EL (cell line): ENCODE data around the gene MAGI2.

Experiments used
- DNase-seq: peaks from one replicate; pipeline ENCODE4 v3.0.0-alpha.2; 2016

Gene MAGI2

DNA sequence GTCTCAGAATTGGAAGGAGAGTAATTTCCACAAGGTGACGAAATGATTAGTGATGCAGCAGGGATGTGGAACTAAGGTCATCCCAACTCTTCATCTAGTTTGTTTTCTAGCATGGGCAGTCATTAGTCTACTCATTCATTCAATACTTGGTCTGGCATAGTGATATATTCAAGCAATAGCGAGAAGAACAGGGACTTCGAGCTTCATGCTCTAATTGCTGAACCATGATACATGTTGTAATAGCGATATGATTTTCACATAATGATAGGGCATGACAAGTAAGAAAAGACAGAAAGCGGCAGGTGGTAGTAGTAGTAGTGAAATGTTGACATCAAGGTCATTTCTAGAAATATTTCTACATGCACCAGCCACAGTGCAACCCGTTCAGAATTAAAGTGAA, 1002.8 kb downstream of the MAGI2 start:
- DNase-seq = no peak

DNA sequence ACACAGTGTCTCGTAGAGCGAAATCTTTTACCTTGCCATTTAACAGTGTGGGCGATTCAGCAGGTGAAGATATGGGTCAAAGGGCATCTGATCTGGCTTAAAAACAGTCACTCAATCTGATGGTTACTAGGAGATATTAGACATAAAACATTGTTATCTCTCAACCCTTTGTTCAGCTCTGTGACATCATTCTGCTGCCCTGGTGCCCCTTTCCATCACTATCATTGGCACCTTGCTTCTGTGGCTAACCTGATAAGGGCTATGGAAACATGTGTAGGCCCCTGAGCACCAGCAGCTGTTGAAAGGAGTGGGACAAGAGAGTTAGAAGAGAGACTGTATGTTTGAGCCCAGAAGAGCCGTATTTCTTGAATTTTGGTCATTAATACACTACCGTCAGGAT, 1004.6 kb downstream of the MAGI2 start:
- no peak for DNase-seq

DNA sequence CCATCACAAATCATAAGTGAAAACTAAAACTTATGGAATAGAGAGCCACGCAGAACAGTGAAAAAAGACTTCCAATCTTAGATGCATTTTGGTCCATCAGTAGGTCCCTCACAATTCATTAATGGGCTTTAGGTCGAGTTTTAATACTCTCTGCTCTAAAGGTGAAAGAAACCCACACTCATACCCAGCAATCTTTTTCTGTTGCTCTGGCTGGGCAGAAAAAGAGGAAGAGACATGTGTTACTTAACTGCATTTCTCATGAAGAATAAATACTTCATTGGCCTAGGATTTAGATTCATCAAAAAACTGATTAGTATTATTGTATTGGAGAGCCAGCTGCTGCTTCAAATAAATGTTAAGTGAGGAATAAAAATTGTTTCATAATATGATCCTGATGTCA, 1009.2 kb downstream of the MAGI2 start:
- no peak for DNase-seq

DNA sequence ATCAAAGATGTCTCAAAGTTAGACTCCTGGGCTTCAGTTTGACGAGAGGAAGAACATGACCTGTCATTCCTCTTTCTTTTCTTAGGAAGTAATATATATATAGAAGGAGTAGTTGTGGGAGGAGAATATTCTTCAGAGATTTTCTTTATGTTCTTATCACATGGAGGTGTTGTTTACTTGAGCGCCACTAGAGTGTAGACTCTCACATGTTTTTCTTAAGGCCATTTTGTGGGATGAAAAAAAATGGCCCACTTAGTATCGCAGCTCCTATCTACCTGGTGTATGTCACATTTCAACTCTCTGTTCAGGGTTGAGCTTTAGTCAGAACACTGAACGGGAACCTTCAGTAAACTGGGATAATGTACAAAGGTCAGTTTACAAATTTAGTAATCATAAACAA, 1009.7 kb downstream of the MAGI2 start:
- no peak for DNase-seq

DNA sequence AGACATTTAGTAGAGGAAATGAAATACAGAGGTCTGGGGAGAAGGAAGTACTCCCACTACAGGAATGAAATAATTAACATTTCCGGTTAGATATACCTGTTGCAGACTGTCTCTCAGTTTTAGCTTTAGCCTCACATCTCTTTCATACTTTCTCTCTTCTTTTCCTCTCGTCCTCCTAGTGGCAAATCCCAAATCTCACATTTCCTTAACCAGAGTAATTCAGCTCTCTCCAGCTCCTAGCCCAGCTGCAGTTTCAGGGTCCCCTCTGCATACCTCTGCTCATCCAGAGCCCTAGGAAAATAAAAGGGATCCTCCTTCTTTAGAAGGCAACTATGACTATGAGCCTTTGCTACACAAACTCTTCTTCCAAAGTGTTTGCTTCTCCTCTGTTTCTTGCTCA, 1011.7 kb downstream of the MAGI2 start:
- DNase-seq = no peak

DNA sequence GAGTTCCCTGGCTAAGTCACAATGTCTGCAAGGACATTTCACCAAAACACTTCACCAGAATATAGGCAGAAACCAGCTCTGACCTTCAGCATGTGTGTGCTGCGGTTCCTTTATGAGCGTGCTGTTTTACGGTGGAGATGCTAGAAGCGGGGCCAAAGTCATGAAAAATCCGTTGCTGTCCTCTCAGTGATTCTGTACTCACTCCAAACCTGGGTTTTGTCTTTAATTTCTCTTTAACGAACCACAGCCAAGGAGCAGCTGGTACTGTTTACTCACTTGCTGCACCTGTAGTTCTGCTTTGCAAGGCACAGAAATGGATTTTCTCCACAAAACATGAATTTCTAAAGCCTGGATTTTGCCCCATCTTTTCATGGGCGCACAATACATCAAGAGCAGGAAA, 1015.0 kb downstream of the MAGI2 start:
- DNase-seq = no peak

DNA sequence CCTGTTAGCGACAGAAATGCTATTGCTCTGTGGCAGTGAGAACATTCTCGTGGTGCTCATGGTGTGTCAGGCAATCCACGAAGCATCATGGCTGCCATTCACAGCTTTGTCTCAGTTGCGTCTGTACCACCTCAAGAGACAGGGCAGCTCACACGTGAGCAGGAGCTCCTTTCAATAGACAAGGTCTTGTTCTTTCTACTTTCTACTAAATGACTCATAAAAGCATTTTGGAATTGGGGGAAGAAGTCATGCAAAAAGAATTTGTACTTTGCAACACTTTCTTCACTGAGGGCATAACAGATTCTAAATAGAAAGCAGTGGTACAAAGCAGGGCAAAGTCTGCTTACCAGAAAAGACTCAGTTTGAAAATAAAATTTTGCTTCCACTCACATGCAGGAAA, 1016.3 kb downstream of the MAGI2 start:
- peak; percentile 70 for DNase-seq

DNA sequence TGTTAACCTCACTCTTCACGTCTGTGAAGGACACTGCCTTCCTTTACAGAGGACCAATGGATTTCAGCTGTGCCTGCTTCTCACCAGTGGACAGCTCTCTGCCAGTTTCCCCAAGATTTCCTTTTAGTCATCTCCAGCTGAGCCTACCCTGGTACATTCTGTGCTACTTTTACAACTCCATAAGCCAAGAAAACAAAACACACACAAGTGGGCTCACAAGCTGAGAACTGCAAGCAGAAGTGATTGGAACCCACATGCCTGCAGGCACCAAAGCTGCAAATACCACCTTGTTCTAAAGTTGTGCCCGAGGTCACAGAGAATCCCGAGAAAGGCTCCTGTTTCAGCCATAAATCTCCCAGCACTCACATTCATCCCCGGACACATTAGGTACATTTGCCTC, 1018.1 kb downstream of the MAGI2 start:
- no peak for DNase-seq

DNA sequence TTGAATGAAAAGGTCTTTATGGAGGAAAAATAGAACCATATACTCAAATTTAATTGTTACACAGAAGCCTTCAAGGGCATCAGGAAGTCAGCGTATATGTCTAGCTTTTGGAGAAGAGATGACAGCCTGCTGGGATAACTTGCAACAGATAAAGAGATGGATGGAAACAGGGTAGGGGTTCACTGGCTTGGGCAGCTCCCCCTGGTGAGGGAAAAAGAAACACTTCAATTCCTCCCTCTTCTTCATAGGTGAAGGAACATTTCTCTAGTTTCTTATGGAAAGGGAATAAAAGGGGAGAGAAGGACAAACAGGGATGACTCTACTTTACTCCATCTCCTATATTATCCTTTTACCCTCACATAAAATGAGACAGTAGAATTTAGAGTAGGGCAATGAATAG, 1019.2 kb downstream of the MAGI2 start:
- DNase-seq = no peak

DNA sequence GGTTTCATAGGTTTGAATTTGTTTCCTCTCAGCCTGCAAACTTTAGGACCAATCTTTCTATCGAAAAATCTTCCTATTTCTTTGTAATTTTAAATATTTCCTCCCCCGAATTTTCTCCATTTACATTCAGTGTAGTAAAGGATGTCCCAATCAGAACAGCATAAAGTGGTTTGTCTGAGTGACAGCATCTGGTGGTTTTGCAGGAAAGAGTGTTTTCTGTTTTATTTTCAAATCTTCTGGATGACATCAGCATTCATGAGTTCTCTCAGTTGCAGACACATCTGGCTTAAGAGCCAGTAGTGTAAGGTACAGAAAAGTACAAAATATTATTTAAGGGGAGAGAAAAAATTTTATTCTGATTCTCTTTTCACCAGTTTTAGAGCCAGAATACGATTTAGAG, 1020.0 kb downstream of the MAGI2 start:
- no peak for DNase-seq

DNA sequence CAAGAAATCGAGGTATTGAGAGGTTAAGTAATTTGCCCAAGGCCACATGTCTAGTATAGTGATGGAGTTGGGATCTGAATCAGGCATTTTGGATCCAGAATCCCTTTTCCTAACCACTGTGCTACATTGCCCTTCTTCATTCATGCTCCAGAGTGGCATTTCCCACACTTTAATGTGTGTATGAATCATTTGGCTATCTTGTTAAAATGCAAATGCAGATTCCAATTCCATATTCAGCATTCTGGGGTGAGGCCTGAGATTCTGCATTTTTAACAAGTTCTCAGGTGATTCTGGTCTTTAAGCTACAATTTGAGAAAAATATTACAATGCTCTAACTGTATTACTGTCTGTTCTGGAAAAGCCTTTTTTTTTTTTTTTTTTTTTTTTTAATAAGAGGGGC, 1023.6 kb downstream of the MAGI2 start:
- DNase-seq = no peak

DNA sequence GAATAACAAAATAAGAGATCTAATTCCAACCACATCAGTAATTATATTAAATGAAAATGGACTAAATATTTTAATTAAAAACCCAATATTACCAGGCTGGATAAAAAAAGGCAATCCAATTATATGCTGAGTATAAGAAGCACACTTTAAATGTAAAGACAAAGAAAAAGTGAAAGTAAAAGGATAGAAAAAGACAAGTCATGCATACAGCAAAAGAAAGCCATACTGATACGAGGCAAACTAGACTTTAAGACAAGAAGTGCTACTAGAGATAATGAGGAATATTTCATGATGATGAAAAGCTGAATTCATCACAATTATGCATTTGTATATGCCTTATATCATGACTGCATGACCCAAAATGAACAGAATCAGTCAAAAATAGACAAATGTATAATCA, 1026.3 kb downstream of the MAGI2 start:
- no peak for DNase-seq

DNA sequence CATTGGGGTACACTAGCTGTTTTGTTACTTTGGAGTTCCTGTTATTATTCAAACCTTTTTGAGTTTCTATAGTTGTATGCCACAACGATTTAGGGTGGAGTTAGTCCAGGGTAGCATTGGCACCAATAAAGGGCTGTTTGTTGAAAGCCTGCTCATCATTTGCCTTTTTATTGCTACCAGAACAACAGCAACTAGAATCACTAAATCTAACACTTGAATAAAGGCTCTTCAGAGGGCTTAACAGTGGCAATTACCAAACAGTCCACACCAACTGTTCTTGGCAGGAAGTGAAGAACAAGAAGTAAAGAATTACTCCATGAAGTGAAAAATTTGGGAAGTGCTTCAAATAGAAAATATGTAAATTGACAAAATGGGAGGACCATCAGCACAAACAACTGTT, 1033.5 kb downstream of the MAGI2 start:
- no peak for DNase-seq

DNA sequence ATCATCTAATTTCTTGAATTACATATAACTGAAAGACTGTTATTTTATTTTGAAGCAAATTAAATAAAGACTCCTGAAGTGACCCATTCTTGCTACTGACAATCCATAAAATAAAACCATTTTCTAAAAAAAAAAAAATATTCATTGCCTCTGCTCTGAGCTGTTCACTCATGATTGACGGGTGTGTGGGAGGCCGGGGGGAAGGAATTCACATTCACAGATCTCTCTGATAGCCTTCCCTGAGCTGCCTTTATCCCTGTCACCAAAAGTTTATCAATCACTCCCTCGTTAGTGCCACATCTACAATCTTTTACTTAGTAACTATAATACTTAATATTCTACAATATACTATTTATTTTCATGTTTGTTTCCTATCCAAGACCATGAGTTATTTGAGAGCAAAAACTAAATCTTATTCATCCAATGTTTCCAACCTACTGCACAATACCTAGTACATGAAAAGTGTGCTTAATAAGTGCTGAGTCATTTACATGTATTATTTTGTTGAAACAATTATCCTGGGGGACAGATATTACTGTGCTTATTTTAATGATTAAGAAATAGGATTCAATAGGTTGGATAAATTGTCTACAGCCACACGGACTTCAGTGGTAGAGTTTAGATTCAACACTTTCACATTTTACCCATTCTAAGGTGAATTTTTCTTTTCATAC, 1036.2 kb downstream of the MAGI2 start:
- DNase-seq = no peak

DNA sequence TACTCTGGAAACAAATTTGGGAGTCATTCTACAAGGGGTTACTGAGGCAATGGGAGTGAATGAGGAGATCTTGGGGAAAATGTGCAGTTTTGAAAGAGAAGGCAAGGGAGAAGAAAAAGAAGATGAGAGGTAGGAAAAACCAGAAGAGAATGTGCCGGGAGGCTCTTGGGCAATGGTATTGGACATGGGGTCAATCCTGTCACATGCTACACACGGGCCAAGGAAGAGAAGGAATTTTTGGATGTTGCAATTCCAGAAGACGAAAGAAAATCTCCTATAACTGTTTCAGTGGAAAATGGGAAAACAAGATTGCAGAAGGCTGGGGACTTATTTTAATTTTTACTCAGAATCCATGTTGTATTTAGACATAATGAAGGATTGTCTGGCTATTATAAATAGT, 1039.9 kb downstream of the MAGI2 start:
- DNase-seq = no peak

DNA sequence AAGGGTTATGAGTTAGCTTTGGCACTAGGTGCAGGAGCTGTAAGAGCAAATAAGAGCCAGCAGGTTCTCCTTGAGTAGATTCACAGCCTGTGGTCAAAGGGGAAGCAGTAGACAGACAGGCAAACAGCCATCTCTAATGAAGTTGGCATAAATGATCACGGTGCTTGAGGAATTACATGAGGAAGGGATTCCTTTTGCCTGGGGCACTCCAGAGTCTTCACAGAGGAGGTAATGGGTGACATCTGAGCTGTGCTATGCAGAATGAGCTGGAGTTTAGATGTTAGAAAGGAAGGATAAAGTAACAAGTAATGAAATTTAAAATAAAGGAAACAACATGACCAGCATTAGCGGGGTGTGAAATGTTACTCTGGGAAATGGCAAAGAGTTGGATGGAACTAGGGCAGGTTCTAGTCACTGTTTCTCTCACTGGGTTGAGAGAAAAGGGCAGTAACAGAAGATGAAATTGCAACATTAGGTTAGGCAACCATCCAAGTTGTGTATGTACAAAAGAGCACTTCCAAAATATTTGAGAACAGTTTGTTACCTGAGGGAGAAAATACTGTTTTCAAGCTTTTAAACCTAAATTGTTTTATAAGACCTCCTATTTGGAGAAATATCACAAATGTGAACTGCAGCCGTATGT, 1041.1 kb downstream of the MAGI2 start:
- peak; percentile 38 for DNase-seq

DNA sequence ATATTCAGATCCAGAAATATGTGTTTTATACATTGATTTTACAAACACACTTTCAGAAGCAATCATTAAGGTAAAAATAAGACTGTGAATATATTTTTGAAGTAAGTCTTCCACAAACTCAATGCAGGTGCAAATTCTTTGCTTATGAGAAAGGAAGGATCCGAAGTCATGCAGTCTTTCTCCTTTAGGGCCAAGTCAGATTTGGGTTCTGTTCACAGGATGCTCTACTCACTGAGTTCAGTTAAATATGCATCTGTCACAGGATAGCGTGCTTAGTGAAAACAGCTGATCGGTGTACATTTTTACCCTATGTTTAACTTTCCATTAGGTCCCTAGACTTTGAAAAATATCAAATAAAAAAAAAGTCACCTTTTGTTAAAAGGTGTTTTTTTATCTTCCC, 1046.4 kb downstream of the MAGI2 start:
- no peak for DNase-seq

DNA sequence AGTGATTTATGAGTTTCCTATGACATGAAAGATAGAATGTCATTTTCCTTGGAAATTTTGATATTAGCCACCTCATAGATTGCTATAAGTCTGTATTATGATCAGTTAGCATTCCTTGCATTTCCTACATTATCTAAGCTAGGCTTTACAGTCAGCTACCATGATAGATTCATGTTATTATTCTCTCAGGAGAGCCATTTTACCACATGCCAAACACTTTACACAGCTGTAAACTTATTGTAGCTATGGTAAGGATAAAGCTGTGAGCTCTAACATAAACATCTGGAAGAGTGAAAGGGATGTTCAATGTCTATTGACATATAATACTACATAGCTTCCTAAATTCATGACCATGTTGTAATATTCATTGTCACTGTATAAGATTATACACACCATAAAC, 1046.9 kb downstream of the MAGI2 start:
- no peak for DNase-seq

DNA sequence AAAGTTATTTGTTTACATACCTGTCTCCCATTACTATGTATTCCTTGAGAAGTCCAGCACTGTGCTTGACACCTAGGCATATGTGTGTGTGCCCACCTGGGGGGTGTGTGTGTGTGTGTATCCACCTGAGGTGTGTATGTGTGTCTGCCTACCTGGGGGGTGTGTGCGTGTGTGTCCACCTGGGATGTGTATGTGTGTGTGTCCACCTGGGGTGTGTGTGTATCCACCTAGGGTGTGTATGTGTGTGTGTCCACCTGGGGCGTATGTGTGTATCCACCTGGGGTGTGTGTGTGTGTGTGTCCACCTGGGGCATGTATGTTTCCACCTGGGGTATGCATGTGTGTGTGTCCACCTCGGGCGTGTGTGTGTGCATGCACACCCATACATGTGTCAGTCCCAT, 1051.4 kb downstream of the MAGI2 start:
- DNase-seq = no peak

DNA sequence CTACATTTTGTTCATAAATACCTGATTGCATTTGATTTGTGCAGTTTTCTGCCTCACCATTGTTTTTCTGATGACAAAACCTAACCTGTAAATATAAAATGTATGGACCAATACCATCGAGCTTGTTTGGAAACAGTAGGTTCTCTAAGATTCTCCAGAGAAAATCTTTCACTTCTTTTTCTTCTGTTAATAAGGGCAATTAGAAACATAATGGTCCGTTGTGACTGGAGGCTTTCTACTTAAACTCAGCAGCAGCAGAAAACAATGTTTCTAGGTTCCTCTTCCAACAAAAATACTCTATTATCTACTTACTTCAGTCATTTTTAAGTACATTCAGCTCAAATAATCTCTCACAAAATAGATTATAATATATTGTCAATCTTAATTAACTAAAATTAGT, 1053.4 kb downstream of the MAGI2 start:
- DNase-seq = no peak

DNA sequence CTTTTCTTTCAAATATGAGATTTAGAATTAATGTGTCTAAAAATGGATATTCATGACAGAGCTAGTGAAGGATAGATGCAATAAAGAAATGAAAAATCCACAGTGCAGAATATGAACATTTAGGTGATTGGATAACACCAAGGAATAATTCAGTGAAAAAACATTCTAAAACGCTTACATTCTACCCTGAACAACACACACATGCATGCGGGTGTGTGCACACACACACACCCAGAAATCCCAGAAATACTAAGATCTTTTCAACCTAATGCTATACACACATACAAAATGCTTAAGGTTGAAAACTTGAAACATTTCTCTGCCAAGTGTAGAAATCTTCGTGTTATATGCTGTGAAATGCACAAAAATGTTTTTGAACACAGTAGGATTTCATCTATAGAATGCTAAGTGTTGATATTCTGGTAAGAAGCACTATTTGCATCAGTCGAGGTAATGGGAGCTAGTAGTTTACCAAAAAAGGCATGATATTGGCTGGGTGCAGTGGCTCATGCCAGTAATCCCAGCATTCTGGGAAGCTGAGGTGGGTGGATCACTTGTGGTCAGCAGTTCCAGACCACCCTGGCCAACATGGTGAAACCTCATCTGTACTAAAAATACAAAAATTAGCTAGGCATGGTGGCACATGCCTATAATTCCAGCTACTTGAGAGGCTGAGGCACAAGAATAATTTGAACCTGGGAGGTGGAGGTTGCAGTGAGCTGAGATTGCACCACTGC, 1054.3 kb downstream of the MAGI2 start:
- DNase-seq = no peak

DNA sequence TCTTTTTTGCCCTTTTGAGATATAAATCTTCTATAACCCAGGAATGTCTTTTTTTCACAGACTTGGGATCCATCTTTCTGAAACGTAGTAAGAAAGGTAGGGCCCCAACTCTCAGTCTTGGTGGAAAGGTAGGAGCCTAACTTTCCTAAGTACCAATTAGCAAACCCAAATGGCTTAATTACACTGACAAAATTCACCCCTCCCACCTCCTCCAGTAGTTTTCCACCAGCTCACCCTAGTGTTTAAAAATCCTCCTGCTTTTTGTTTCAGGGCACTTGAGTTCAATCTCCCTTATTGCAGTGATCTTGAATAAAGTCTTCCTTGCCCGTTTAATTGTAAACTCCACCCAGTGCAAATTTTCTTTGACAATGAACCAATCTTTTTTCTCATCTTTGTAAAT, 1054.9 kb downstream of the MAGI2 start:
- no peak for DNase-seq

DNA sequence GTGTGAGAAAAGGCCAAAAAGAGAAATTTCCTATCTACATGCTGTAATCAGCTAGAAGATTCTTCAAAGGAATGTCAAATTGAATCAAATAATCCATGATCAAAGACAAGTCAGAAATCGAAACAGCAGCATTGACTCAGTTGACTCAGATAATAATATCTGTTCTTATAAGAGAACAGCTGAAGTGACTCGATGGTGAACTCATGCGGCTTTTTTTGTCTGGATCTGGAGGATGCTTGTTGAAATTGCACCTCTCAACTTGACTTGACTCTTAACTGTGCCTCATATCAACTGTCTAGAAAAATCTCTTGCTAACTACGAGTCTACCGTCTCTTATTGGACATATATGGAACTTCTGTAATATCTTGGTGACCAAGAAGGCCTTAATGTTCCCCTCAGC, 1055.4 kb downstream of the MAGI2 start:
- no peak for DNase-seq

DNA sequence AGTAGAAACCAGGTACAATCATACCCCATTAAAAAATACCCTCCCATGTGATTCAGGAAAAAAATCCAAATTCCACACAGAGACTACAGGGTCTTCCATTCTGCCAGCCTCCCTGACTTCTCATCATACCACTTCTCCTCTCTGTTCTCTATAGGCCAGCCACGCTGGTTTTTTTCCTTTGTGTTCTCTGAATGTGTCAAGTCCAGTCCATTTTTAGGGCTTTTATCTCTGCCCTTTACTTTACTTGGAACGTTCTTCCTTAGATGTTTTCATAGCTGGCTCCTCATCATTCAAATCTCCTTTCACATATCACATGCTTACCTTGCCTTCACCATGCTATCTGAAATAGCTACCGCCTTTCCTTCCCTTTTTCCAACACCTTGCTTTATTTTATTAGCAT, 1057.3 kb downstream of the MAGI2 start:
- DNase-seq = no peak
